SK-N-MC (cell line): ENCODE measurements around the gene LYZL4.

ENCODE experiments used
- FOXP2 ChIP-seq: optimal IDR thresholded peaks from 2 replicates; pipeline ENCODE3; 2011; ENCODE audit warnings: mild to moderate bottlenecking, moderate library complexity; ENCODE audit not compliant: insufficient read depth; ENCODE audit errors: extremely low read length, control extremely low read depth
- POLR2AphosphoS5 ChIP-seq: IDR thresholded peaks from 2 replicates; pipeline ENCODE4 v1.6.1; 2012; ENCODE audit warnings: mild to moderate bottlenecking, low read depth, low read length, borderline replicate concordance

- no peak for TF ChIP-seq FOXP2
- no peak for TF ChIP-seq POLR2AphosphoS5
Measured at GRCh38 chr3:42371776-42372175, 38.6 kb downstream of the LYZL4 start.
